CD4-positive, alpha-beta T cell treated with Interleukin-6 at 100 ng/mL for 8 hours (primary cell): ENCODE measurements around the gene MTMR10.

Experiments
- DNase-seq: peaks from one replicate; pipeline ENCODE4 v3.0.0-alpha.2; 2020; ENCODE audit warnings: mixed read lengths, low spot score

The MTMR10 gene

DNA sequence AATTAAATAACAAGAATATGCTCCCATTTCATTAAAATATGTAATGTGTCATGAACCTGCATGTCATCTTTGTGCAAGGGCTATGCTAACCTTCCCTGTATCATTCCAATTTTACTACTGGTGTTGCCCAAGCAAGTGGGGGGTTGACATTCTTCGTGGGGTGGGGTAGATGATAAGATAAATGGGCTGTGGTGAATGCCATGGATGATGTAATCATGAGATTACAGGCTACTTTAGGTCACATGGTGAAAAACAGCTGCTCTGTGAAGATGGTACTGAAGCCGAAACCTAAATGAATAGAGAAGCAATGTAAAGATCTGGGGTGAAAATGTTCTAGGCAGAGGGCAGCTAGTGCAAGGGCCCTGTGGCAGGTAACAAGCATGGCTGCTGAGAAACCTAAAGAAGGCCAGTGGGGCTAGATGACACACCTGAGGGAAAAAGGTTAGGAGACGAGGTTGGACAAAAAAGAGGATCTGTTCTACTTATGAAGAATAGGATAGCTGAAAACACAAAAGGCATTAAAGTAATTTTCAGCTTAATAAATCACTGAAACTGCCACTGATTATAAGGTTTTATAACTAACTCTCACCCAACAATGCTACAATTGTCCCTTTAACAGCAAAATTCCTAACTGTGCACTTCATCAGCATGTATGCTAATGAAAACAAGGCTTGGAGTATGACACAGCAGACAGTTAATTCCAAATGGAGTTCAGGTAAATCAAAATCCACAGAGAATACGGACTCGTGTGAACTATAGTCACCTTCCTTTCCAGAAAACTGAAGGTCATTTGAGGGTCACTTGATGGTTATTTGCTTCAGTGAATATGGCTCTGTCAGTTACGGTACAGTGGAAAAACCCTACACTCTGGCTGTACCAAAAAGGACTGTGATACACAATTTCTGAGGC is 35.0 kb downstream of the MTMR10 start:
- DNase-seq = no peak

GRCh38 chr15:30954674-30955073 is 36.8 kb downstream of the MTMR10 start:
- DNase-seq = no peak

- no peak for DNase-seq
These were observed 37.6 kb downstream of the MTMR10 start for GRCh38 chr15:30953731-30954378.

DNA sequence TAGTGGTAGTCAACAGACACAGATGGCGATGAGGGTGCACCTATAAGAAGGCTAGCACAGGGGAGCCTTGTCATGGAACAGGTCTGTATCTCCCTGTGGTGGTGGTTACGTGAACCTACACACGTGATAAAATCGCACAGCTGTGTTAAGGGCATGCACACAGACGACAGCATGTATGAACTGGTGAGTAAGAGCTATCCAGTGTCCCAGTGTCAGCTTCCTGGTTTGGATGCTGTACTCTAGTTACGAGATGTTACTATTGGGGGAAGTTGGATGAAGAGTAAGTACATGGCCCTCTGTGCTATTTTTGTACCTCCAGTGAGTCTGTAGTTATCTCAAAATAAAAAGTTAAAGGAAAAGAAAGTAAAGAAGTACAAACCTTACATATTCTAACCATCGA is 38.2 kb downstream of the MTMR10 start:
- DNase-seq = no peak

DNA sequence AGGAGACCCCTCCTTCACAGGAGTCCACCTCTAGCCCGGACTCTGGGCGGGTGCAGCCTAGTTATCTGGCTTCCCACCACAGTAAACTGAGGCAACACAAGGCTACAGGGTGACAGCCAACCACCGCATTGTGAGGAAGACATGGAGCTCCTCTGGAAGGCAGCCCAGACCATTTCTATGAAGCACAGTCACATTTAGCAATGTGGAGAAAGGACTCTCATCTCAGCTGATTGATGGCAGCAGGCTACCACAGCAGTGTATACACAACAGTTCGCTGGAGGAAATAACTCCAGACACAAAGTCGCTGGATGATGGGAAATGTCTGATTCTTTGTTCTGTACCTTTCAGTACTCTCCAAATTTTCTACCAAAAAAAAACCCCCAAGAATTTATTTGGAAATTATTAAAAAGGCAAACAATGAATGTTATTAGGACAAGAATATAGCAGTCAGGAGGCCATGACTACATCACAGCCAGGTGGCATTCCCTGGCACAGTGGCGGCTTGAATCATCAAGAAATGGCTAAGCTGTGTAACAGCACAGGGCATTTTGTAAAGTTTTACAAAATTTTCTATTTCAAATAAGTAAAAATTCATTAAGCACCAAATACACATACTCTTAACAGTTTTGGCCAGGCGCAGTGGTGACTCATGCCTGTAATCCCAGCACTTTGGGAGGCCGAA is 47.6 kb downstream of the MTMR10 start:
- DNase-seq = no peak

DNA sequence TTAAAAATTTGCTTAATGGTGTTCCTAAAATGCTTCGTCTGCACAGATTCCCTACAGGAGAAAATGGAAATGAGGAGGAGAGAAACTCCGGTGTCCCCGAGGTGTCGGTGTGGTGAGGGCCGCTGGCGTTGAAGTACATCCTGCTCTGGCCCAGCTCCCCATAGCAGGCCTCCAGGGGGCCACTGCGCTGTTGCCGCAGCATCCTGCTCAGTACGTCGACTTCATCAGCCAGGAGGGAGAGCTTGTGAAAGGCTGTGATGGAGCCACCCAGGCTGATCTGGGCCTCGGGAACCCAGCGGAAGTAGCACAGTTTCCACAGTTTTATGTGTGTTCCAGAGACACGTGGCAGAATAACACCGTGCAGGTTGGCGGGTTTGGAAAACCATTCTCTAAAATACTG is 49.9 kb downstream of the MTMR10 start:
- no peak for DNase-seq

- no peak for DNase-seq
These were observed 51.1 kb downstream of the MTMR10 start for GRCh38 chr15:30940359-30940758.

GRCh38 chr15:30939161-30939560 is 52.3 kb downstream of the MTMR10 start:
- DNase-seq = no peak

- no peak for DNase-seq
These were observed 58.1 kb downstream of the MTMR10 start for GRCh38 chr15:30933293-30933692.

DNA sequence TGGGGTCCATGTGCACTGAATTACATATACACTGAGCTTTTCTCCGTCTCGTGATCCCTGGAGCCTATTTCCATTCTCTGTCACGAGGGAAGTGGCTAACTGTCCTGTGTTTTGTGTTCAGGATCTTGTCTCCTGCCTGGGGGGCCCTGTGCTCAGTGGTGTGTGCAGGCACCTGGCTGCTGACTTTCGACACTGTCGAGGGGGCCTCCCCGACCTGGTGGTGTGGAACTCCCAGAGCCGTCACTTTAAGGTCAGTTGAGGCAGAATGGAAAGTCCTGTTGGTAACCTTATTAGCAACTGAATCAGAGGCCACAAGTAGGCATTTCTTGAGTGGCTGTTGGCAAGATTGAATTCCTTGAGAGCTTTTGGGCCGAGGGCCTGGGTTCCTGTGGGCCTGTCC is 61.0 kb downstream of the MTMR10 start:
- no peak for DNase-seq

- no peak for DNase-seq
These were observed 61.4 kb downstream of the MTMR10 start for GRCh38 chr15:30929982-30930381.

GRCh38 chr15:30929064-30929669 is 62.3 kb downstream of the MTMR10 start:
- DNase-seq = no peak

DNA sequence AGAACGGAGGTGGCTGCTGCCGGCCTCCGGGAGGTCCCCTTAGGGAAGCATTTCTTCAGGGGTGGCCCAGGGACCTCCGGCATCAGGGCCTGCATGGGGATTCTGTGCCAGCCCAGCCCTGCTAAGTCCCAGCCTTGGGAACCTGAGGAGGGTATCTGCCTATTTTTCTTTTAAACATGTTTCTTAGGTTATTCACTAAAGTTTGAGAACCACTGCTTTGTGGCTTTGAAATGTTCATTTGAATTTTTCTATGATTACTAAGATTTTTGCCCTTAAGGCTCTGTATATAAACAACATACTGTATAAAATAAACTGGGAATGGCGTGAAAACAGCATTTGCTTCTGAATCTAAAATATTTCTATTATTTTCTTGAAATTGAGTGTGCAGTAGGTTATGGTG is 63.4 kb downstream of the MTMR10 start:
- no peak for DNase-seq

GRCh38 chr15:30927148-30927761 is 64.2 kb downstream of the MTMR10 start:
- DNase-seq = no peak

DNA sequence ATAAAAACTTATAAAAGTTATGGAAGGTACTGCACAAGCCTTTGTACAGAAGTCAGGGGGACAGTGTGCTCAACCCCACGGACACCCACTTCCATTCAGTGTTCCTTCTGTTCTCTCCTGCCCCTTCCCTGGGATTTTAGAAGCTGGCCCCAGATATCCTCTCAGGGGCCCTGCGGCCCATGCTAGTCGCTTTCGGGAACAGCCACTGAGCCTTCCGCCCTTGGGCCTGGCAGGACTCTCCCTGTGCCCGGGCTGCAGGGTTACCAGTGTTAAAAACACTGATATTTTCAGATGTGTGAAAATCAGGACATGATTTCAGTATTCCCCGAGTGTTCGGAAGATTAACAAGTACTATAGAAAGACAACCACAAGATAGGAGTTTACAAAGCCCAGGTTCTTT is 65.3 kb downstream of the MTMR10 start:
- DNase-seq = no peak

DNA sequence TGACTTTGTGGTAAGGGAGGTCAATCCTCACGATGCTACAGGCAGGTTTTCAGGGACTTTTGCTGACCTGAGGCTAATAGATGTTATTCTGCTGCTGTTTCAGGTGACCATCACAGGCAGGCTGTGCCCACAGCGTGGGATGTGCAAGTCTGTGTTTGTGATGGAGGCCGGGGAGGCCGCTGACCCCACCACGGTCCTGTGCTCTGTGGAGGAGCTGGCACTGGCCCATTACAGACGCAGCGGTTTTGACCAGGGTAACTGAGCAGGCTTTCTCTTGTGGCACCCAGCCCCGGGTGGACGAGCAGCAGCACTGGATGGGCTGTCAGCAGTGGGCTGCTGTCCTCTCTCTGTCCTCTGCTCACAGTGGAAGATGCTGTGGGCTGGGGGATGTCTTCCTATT is 65.7 kb downstream of the MTMR10 start:
- DNase-seq = no peak

DNA sequence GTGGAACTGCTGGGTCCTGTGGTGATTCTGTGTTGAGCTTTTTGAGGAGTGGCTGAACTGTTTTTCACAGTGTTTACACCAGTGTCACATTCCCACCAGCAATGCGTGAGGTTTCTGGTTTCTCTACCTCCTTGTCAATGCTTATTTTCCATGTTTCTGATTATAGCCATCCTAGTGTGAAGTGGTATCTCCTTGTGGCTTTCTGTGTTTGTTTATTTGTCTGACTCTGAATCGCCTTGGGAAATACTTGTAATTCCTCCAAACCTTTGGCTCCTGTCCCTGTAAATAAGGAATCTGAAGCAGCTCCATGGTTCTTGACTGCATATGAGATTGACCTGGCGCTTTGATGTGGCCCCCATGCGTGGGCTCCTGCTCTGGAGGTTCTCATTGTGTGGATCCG is 67.1 kb downstream of the MTMR10 start:
- no peak for DNase-seq

GRCh38 chr15:30923429-30923828 is 68.0 kb downstream of the MTMR10 start:
- no peak for DNase-seq

DNA sequence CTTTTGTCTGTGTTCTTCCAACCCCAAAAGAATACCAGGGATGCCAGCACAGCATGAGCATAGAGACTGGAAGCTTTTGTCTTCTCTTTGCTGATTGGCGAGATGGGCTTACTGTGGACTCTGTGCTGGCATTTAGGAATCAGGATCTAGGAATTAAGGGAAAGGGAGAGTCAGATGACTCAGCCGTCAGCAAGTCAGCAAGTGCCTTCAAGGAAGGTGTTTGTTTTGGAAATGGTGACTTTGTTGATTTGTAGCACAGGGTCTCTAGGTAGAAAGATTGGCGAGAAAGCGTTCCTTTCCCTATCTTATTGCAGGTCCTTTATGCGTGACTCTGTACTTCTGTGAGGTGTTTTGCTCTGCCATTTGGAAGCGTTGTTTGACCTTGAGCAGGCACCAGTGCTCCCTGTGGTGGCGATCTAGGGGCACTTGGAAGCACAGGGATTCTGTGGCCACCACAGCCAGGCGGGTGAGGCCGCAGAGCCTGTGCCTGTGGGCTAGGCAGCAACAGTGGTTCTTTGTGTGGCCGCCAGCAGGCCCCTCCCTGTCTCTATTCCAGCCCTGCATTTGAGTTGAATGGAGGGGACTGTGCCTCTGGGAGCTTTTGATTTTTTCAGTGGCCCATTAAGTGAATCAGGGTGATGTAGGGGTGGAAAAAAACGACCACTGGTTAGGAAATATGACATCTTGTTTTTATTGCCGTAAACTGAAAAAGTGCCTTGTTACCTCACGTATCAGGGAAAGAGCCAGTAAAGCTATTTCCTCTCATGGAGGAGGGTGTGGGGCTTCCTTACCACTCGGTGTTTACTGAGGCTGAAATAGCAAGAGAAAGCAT is 68.7 kb downstream of the MTMR10 start:
- no peak for DNase-seq

GRCh38 chr15:30921781-30922479 is 69.5 kb downstream of the MTMR10 start:
- DNase-seq = no peak

DNA sequence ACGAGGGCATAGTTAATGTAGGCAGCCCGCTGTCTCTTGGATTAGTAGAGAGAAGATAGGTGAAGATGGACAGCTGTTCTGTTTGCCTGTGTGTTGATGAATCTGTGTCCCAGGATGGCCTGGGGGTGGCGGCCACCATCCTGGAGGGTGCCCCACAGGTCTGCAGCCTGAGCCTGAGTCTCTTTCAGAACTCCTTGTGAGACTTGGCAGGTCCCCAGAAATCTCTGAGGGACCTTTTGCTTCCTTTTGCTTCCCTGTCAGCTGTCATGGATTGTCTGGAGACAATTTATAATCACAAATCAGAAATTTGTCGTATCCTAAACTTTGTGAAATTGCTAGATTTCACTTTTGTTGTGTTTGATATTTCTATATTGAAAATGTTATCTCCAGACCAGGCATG is 70.3 kb downstream of the MTMR10 start:
- no peak for DNase-seq
